ENCODE measurements around the gene COG7.

Gene COG7

DNA sequence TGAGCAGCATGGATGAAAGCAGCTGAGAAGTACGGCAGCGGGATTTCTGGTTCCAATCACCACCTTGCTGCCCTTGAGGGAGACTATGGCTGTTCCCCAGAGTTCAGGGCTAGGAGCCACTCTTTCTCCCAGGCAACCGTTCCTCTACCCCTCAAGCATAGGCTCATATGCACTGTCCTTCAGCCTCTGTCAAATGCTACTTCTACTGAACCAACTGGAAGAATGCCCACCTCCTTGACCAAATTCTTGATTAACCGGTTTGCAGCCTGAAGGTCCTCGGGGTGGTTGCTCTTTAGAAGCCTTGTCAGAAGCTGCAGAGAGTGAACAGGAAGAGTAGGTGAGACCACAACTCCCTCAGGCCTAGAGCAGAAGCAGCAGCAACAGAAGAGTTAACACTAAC is 33.5 kb upstream of the COG7 start:
- Histone ChIP-seq H3K4me1 (ENCODE audit: insufficient read depth, low read length, poor library complexity, severe bottlenecking) (peaks cover 5% of the 10 kb centered on the region), H4K20me1 (ENCODE audit: insufficient read depth, low read length, poor library complexity, severe bottlenecking) (no peaks in the 10 kb centered on the region), H2AFZ (ENCODE audit: low read length) (no peak overlapping the region), H3F3A (ENCODE audit: low read depth) (no peaks in the 10 kb centered on the region), H3K9ac (ENCODE audit: low read depth, low read length, poor library complexity, severe bottlenecking) (no peak overlapping the region), H3K27me3 (ENCODE audit: insufficient read depth, low read length, poor library complexity, severe bottlenecking) (no peaks in the 10 kb centered on the region), H3K9me3 (ENCODE audit: insufficient read depth, low read depth, low read length) (no peaks in the 10 kb centered on the region), H3K79me2 (ENCODE audit: insufficient read depth, low read length) (no peaks in the 10 kb centered on the region), H3K4me2 (ENCODE audit: low read depth, low read length, poor library complexity, severe bottlenecking) (peak overlapping the region; percentile 4), H3K9me2 (replicated peaks; ENCODE audit: low read depth, low read length) (no peaks in the 10 kb centered on the region), H3K4me3 (ENCODE audit: low read length, poor library complexity, severe bottlenecking) (no peak overlapping the region), H3K36me3 (ENCODE audit: insufficient read depth, low read length) (no peaks in the 10 kb centered on the region)
- TF ChIP-seq CTCF (conservative IDR thresholded peaks at IDR 0.05; ENCODE audit: low read length) (no peak), EZH2phosphoT487 (IDR thresholded peaks at IDR 0.05; ENCODE audit: borderline replicate concordance) (no peak)

GRCh38 chr16:23485841-23486240 is 32.9 kb upstream of the COG7 start:
- no peaks in the 10 kb centered on the region for H3F3A ChIP-seq (ENCODE audit: low read depth)
- no peaks in the 10 kb centered on the region for H3K27me3 ChIP-seq (ENCODE audit: insufficient read depth, low read length, poor library complexity, severe bottlenecking)
- H3K9me3 ChIP-seq (ENCODE audit: insufficient read depth, low read depth, low read length): no peaks in the 10 kb centered on the region
- no peaks in the 10 kb centered on the region for H4K20me1 ChIP-seq (ENCODE audit: insufficient read depth, low read length, poor library complexity, severe bottlenecking)
- no peak overlapping the region for H3K9ac ChIP-seq (ENCODE audit: low read depth, low read length, poor library complexity, severe bottlenecking)
- H3K79me2 ChIP-seq (ENCODE audit: insufficient read depth, low read length): no peaks in the 10 kb centered on the region
- no peaks in the 10 kb centered on the region for H3K9me2 ChIP-seq (replicated peaks; ENCODE audit: low read depth, low read length)
- no peak overlapping the region for H2AFZ ChIP-seq (ENCODE audit: low read length)
- no peak overlapping the region for H3K4me3 ChIP-seq (ENCODE audit: low read length, poor library complexity, severe bottlenecking)
- TF ChIP-seq CTCF (conservative IDR thresholded peaks at IDR 0.05; ENCODE audit: low read length) (no peak), EZH2phosphoT487 (IDR thresholded peaks at IDR 0.05; ENCODE audit: borderline replicate concordance) (no peak)
- H3K4me2 ChIP-seq (ENCODE audit: low read depth, low read length, poor library complexity, severe bottlenecking): no peak overlapping the region
- peaks cover 5% of the 10 kb centered on the region for H3K4me1 ChIP-seq (ENCODE audit: insufficient read depth, low read length, poor library complexity, severe bottlenecking)
- H3K36me3 ChIP-seq (ENCODE audit: insufficient read depth, low read length): no peaks in the 10 kb centered on the region

DNA sequence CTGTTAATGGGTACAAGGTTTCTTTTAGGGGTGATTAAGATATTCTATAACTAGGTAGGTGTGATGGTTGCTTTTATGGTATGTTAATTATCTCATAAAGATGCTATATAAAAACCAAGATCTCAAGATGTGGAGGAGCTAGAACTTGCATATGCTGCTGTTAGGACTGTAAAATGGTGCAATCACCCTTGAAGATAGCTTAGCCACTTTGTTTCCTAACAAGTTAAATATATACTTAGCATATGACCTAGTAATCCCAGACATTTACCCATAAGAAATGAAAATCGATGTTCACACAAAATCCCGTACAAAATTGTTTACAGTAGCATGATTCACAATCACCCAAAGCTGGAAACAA is 32.2 kb upstream of the COG7 start:
- H3K4me3 ChIP-seq (ENCODE audit: low read length, poor library complexity, severe bottlenecking): no peak overlapping the region
- H3K79me2 ChIP-seq (ENCODE audit: insufficient read depth, low read length): no peaks in the 10 kb centered on the region
- no peaks in the 10 kb centered on the region for H3K27me3 ChIP-seq (ENCODE audit: insufficient read depth, low read length, poor library complexity, severe bottlenecking)
- H2AFZ ChIP-seq (ENCODE audit: low read length): no peak overlapping the region
- no peak overlapping the region for H3K9ac ChIP-seq (ENCODE audit: low read depth, low read length, poor library complexity, severe bottlenecking)
- no peaks in the 10 kb centered on the region for H4K20me1 ChIP-seq (ENCODE audit: insufficient read depth, low read length, poor library complexity, severe bottlenecking)
- TF ChIP-seq CTCF (conservative IDR thresholded peaks at IDR 0.05; ENCODE audit: low read length) (no peak), EZH2phosphoT487 (IDR thresholded peaks at IDR 0.05; ENCODE audit: borderline replicate concordance) (no peak)
- no peaks in the 10 kb centered on the region for H3K9me2 ChIP-seq (replicated peaks; ENCODE audit: low read depth, low read length)
- no peaks in the 10 kb centered on the region for H3F3A ChIP-seq (ENCODE audit: low read depth)
- no peaks in the 10 kb centered on the region for H3K9me3 ChIP-seq (ENCODE audit: insufficient read depth, low read depth, low read length)
- H3K4me1 ChIP-seq (ENCODE audit: insufficient read depth, low read length, poor library complexity, severe bottlenecking): peaks cover 5% of the 10 kb centered on the region
- no peak overlapping the region for H3K4me2 ChIP-seq (ENCODE audit: low read depth, low read length, poor library complexity, severe bottlenecking)
- no peaks in the 10 kb centered on the region for H3K36me3 ChIP-seq (ENCODE audit: insufficient read depth, low read length)

Measured in Loucy (cell line).